Activated T-helper 1 cell treated with Interleukin-2 at 50 U/mL for 16 hours (primary cell): ENCODE results near the gene PHF13.

Source experiments
- DNase-seq: peaks from one replicate; pipeline ENCODE4 v3.0.0-alpha.2; 2020; ENCODE audit warnings: low read depth

PHF13 gene

GRCh38 chr1:6613361-6614018 is at the start of gene PHF13:
TSS of gene PHF13 (plus strand) at chr1:6613731. CDS start at chr1:6614067, 336 bp downstream.
- peak; percentile 100 for DNase-seq

DNA sequence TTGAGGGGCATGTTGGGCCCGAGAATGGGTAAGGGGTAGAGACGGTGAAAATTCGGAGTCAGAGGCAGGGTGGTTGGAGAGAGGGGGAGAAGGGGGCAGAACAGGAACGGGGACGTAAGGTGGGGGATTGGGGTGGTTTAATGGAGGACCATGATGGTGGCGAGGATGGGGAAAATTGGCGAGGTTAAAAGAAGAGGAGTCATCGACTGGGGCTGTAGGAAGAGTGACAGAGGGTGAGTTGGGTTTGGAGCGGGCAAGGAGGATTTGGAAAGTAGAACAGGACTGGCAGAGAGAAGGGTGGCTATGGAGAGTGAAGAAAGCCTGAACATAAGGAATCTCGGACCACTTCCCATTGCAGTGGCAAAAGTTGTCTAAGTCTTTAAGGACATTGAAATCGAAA is 44.5 kb upstream of the PHF13 start:
- no peak for DNase-seq

DNA sequence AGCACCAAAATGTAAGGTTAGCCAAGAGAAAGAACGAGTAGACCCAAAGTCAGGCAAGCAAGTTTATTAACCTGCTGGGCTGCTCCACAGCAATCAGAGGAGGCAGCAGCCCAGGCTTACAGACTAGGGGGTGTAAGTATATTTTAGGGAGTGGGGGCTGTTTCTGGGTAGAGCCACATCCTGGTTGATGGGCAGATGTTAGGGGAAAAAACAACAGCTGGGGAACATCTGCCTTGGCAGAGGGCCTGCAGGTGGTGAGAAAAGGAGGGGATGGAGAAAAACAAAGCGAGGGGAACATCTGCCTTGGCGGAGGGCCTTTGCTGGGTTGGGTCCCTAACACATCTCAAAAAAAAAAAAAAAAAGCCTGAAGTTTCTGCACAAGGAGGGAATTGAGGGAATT is 43.4 kb upstream of the PHF13 start:
- no peak for DNase-seq

- no peak for DNase-seq
Observed at GRCh38 chr1:6570987-6571386, 42.5 kb upstream of the PHF13 start.

GRCh38 chr1:6572653-6573383 is 40.7 kb upstream of the PHF13 start:
- no peak for DNase-seq

- DNase-seq: no peak
Observed at GRCh38 chr1:6574025-6574620, 39.4 kb upstream of the PHF13 start.

DNA sequence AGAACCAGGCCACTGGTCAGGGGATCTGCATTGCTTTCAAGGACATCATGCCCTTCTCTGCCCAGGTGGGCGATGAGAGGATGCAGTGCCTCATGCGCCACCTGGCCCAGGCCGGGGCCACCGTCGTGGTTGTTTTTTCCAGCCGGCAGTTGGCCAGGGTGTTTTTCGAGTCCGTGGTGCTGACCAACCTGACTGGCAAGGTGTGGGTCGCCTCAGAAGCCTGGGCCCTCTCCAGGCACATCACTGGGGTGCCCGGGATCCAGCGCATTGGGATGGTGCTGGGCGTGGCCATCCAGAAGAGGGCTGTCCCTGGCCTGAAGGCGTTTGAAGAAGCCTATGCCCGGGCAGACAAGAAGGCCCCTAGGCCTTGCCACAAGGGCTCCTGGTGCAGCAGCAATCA is 38.7 kb upstream of the PHF13 start:
- no peak for DNase-seq

DNA sequence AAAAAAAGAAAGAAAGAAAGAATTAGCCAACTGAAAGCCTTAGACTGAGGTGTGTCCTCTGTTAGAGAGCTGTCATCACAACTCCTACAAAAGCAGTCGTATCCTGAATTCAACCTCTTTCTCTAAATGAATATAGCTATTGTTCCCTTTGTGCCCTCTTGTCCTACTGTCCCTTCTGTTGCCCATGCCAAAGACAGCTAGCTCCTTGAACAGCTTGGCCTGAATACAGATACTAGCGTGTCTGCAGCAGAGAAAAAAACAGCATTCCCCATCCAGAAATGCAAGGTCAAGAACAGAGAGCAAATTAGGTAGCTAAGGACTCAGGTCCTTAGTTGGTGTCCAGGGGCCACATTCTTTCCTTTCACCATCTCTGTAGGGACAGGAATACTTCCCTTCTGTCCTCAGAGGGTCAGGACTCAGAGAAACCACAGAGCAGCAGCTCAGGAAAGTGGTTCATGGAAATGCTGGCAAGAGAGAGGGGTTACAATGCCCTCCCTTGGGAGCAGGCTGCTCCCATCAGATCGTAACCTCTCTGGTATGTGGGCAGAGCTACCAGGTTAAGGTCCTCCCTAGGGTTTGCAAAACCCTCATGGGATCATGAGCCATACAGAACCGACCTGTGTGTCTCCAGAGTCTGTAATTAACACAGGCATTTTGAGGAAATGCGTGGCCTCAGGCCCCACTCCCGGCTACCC is 35.6 kb upstream of the PHF13 start:
- DNase-seq: no peak

- DNase-seq: no peak
Observed at GRCh38 chr1:6578624-6579373, 34.7 kb upstream of the PHF13 start.

DNA sequence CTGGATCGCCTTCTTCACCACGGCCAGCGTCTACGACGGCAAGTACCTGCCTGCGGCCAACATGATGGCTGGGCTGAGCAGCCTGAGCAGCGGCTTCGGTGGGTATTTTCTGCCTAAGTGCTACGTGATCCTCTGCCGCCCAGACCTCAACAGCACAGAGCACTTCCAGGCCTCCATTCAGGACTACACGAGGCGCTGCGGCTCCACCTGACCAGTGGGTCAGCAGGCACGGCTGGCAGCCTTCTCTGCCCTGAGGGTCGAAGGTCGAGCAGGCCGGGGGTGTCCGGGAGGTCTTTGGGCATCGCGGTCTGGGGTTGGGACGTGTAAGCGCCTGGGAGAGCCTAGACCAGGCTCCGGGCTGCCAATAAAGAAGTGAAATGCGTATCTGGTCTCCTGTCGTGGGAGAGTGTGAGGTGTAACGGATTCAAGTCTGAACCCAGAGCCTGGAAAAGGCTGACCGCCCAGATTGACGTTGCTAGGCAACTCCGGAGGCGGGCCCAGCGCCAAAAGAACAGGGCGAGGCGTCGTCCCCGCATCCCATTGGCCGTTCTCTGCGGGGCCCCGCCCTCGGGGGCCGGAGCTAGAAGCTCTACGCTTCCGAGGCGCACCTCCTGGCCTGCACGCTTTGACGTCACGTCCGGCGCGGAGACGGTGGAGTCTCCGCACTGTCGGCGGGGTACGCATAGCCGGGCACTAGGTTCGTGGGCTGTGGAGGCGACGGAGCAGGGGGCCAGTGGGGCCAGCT is 34.0 kb upstream of the PHF13 start, which contains the start of gene ZBTB48:
Gene ZBTB48 (plus strand): TSS at position 621 of the 745 bp plus-strand sequence. CDS start 616 bp downstream, outside the sequence.
- DNase-seq: peak; percentile 96

DNA sequence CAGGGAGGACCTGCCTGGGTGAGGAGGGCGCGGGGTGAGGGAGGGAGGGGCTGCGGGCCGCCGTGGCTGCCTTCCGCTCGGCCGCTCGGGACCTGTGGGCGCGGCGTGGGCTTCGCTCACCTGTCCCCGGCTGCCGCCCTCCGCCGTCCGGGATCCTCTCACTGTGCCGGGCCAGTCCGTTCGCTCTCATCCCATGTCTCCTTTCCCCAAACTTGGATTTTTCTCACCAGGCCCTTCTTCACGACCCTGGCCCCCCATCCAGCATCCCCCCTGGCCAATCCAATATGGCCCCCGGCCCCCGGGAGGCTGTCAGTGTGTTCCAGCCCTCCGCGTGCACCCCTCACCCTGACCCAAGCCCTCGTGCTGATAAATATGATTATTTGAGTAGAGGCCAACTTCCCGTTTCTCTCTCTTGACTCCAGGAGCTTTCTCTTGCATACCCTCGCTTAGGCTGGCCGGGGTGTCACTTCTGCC is 33.4 kb upstream of the PHF13 start:
- DNase-seq: no peak

- no peak for DNase-seq
Observed at GRCh38 chr1:6580593-6581409, 32.7 kb upstream of the PHF13 start.

- no peak for DNase-seq
Observed at GRCh38 chr1:6581561-6582305, 31.8 kb upstream of the PHF13 start.

GRCh38 chr1:6582370-6582769 is 31.2 kb upstream of the PHF13 start:
- DNase-seq: no peak

DNA sequence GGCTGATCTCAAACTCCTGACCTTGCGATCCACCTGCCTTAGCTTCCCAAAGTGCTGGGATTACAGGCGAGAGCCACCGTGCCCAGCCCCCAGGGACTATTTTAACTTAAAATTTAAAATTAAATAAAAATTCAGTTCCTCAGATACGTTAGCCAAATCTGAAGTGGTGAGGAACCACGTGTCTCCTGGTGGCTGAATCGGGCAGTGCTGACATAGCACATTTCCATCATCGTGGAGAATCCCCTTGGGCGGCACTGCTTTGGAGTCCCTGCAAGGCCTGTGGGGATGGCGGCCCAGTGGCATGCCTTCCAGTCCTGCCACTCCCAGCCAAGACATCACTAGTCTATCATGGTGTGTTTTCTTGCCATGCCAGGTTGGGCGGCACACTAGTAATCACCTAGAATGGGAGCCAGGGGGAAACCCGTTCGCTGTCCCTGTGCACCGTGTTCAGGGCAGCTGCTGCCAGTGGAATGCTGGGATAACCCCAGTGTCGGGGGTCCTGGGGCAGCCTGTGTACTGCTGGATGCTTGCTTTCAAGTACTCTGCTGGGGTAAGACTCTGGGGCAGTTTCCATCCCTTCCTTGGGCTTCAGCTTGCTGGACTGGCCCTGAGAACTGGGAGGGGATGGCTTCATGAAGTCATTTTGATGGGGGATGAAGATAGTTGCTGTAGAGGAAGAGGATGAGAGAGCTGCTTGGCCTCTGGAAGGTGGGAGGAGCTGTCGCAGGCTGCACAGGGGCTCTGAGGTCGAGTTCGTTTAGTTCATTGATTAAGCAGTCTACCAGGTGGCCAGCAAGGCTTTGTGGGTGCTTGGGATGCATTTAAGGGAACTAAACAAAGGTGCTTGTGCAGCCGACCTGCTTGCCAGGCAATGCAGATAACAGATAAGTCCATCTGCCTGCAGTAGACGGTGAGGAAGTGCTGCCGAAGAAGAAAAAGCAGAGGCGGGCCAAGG is 29.1 kb upstream of the PHF13 start:
- no peak for DNase-seq

GRCh38 chr1:6585081-6585722 is 28.3 kb upstream of the PHF13 start:
- DNase-seq: no peak

DNA sequence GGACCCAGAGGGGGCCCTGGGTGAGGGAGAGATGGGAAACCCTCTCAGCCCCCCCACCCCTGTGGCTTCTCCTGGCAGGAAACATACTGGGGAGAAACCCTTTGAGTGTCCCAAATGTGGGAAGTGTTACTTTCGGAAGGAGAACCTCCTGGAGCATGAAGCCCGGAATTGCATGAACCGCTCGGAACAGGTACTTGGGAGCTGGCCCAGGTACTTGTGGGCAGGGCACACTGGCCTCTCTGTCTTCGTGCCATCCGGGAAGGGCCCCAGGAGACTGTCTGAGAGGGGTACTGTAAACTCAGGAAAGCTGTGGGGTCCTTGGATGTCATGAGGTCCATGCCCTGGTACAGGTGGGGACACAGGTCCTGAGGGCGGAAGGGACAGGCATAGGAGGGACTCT is 27.7 kb upstream of the PHF13 start:
- DNase-seq: no peak

DNA sequence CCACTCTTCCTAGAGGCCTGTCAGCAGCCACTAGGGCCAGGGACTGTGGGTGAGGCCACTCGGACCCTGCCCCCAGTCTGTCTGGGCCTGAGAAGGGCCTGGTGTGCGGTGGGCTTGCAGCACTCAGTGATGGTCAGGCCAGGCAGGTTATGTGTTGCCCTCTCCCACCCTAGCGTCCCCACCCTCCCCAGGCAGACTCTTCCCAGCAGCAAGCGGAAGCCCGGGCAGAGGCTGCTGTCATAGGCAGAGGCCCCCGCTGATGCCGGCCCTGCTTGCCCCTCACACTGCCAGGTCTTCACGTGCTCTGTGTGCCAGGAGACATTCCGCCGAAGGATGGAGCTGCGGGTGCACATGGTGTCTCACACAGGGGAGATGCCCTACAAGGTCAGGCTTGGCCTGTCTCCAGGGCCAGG is 27.1 kb upstream of the PHF13 start:
- DNase-seq: no peak
